Measurements from ENCODE around the gene WDR45. TPM values are rescaled to one million over a fixed set of nuclear protein-coding genes. Genes with fewer than 3 reads are reported as not detected.

The WDR45 gene
- total and polyA plus RNA-seq, 2 experiments from 2014 or later = 28.8 to 36.2 TPM

DNA sequence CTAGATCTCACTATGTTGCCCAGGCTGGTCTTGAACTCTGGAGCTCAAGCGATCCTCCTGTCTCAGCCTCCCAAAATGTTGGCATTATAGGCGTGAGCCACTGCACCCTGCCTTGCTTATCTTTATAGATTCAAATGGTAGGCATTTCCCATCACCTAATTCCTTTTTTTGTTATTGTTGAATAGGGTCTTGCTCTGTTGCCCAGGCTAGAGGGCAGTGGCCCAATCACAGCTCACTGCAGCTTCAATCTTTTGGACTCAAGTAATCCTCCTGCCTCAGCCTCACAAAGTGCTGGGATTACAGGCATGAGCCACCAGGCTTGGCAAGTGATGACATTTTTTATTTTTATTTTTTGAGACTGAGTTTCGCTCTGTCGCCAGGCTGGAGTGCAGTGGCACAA, 16.7 kb upstream of the WDR45 start (continued):
- TF ChIP-seq, protein P1, sequence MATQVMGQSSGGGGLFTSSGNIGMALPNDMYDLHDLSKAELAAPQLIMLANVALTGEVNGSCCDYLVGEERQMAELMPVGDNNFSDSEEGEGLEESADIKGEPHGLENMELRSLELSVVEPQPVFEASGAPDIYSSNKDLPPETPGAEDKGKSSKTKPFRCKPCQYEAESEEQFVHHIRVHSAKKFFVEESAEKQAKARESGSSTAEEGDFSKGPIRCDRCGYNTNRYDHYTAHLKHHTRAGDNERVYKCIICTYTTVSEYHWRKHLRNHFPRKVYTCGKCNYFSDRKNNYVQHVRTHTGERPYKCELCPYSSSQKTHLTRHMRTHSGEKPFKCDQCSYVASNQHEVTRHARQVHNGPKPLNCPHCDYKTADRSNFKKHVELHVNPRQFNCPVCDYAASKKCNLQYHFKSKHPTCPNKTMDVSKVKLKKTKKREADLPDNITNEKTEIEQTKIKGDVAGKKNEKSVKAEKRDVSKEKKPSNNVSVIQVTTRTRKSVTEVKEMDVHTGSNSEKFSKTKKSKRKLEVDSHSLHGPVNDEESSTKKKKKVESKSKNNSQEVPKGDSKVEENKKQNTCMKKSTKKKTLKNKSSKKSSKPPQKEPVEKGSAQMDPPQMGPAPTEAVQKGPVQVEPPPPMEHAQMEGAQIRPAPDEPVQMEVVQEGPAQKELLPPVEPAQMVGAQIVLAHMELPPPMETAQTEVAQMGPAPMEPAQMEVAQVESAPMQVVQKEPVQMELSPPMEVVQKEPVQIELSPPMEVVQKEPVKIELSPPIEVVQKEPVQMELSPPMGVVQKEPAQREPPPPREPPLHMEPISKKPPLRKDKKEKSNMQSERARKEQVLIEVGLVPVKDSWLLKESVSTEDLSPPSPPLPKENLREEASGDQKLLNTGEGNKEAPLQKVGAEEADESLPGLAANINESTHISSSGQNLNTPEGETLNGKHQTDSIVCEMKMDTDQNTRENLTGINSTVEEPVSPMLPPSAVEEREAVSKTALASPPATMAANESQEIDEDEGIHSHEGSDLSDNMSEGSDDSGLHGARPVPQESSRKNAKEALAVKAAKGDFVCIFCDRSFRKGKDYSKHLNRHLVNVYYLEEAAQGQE (IDR thresholded peaks at IDR 0.05; ENCODE audit: unreplicated experiment) = no peak
- TF ChIP-seq EZH2 (IDR thresholded peaks at IDR 0.05; ENCODE audit: low read depth, unreplicated experiment) (no peak), NANOG (IDR thresholded peaks at IDR 0.05; ENCODE audit: borderline replicate concordance) (no peak), POLR2AphosphoS5 (IDR thresholded peaks at IDR 0.05; ENCODE audit: low read depth) (no peak), ZNF114 (CRISPR knock-in tag; IDR thresholded peaks at IDR 0.05) (no peak), STAT1 (IDR thresholded peaks at IDR 0.05; ENCODE audit: unreplicated experiment) (no peak)
- TF ChIP-seq, protein P2, sequence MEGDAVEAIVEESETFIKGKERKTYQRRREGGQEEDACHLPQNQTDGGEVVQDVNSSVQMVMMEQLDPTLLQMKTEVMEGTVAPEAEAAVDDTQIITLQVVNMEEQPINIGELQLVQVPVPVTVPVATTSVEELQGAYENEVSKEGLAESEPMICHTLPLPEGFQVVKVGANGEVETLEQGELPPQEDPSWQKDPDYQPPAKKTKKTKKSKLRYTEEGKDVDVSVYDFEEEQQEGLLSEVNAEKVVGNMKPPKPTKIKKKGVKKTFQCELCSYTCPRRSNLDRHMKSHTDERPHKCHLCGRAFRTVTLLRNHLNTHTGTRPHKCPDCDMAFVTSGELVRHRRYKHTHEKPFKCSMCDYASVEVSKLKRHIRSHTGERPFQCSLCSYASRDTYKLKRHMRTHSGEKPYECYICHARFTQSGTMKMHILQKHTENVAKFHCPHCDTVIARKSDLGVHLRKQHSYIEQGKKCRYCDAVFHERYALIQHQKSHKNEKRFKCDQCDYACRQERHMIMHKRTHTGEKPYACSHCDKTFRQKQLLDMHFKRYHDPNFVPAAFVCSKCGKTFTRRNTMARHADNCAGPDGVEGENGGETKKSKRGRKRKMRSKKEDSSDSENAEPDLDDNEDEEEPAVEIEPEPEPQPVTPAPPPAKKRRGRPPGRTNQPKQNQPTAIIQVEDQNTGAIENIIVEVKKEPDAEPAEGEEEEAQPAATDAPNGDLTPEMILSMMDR (conservative IDR thresholded peaks at IDR 0.05; ENCODE audit: low read depth in 2 of 2) = no peak
- TF ChIP-seq, protein P3, sequence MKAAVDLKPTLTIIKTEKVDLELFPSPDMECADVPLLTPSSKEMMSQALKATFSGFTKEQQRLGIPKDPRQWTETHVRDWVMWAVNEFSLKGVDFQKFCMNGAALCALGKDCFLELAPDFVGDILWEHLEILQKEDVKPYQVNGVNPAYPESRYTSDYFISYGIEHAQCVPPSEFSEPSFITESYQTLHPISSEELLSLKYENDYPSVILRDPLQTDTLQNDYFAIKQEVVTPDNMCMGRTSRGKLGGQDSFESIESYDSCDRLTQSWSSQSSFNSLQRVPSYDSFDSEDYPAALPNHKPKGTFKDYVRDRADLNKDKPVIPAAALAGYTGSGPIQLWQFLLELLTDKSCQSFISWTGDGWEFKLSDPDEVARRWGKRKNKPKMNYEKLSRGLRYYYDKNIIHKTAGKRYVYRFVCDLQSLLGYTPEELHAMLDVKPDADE (IDR thresholded peaks at IDR 0.05) = no peak

DNA sequence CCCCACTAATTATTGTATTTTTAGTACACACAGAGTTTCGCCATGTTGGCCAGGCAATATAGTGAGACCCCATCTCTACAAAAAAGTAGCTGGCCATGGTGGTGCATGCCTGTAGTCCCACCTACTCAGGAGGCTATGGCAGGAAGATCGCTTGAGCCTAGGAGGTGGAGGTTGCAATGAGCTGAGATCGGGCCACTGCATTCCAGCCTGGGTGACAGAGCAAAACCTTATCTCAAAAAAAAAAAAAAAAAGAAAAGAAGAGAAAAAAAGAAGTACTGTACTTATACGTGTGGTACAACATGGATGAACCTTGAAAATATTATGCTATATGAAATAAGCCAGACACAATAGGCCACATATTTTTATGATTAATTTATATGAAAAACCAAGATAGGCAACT, 9.9 kb upstream of the WDR45 start:
- no peaks in the 10 kb centered on the region for H4K20me1 ChIP-seq (replicated peaks; ENCODE audit: insufficient read depth)
- Mint-ChIP-seq H3K36me3 (ENCODE audit: low read depth) (no peaks in the 10 kb centered on the region), H3K27me3 (ENCODE audit: insufficient read depth, low read depth, poor library complexity) (no peaks in the 10 kb centered on the region), H3K27ac (no peak overlapping the region), H3K4me1 (no peaks in the 10 kb centered on the region), H3K4me3 (no peak overlapping the region), H3K9me3 (no peaks in the 10 kb centered on the region)
- no peaks in the 10 kb centered on the region for H3K27me3 ChIP-seq (ENCODE audit: insufficient read depth)
- TF ChIP-seq, protein P3 (IDR thresholded peaks at IDR 0.05) = no peak
- TF ChIP-seq JUNB (IDR thresholded peaks at IDR 0.05; ENCODE audit: unreplicated experiment) (no peak), CREB1 (CRISPR knock-in tag; IDR thresholded peaks at IDR 0.05; ENCODE audit: low read depth) (no peak), ZNF331 (CRISPR knock-in tag; IDR thresholded peaks at IDR 0.05; ENCODE audit: low read depth) (no peak), STAT1 (IDR thresholded peaks at IDR 0.05; ENCODE audit: unreplicated experiment) (no peak)
- TF ChIP-seq, protein P2 (conservative IDR thresholded peaks at IDR 0.05; ENCODE audit: low read depth in 2 of 2) = no peak
- H3K9me2 ChIP-seq (ENCODE audit: insufficient read depth) = no peaks in the 10 kb centered on the region
- no peak overlapping the region for H2AFZ ChIP-seq
- H3K27ac ChIP-seq (ENCODE audit: low read depth) = no peak overlapping the region
- H3K4me2 ChIP-seq = no peak overlapping the region
- no peaks in the 10 kb centered on the region for H3K36me3 ChIP-seq (ENCODE audit: insufficient read depth)
- no peak overlapping the region for H3K4me3 ChIP-seq
- H3K79me2 ChIP-seq (replicated peaks; ENCODE audit: insufficient read depth) = no peaks in the 10 kb centered on the region
- no peaks in the 10 kb centered on the region for H3K4me1 ChIP-seq (ENCODE audit: insufficient read depth)
- no peaks in the 10 kb centered on the region for H3F3A ChIP-seq (replicated peaks; ENCODE audit: low read depth)
- ATAC-seq (no peak), DNase-seq (ENCODE audit: low spot score) (no peak)
